Hematopoietic multipotent progenitor cell treated with erythropoietin and hydrocortisone succinate and interleukin-3 and kit ligand, for 15 days (in vitro differentiated cells): ENCODE results near the gene CACTIN.
"Not testable (repeated sequence)": the region's sequence is repeated elsewhere in the genome, so short reads cannot be mapped to it uniquely, and the experiment has no call there.

Experiments
- DNase-seq: peaks from one replicate; pipeline ENCODE4 v3.0.0-alpha.2; 2015; ENCODE audit warnings: low spot score

Gene CACTIN

DNA sequence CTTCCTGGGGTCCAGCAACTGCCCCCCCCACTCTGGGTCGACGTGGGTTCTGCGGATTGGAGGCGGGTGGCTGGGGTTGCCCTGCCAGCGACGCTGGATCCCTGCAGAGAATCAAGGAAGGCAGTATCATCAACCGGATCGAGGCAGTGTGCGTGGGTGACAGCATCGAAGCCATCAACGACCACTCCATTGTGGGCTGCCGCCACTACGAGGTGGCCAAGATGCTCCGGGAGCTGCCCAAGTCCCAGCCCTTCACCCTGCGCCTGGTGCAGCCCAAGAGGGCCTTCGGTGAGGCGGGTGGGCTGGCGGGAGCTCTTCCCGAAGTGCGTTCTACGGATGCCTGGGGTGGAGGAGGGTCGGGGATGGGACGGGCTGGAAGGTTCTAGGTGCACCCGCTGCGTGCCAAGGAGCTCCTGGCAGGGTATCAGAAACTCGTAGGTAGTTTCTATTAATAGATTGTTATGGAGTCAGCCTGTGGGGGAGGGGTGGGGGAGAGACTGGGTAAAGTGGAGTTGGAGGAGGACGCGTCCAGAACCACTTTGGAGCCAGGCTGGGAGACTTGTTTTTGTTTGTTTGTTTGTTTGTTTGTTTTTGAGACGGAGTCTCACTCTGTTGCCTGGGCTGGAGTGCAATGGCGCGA lies 39.8 kb downstream of the CACTIN start:
- no peak for DNase-seq

DNA sequence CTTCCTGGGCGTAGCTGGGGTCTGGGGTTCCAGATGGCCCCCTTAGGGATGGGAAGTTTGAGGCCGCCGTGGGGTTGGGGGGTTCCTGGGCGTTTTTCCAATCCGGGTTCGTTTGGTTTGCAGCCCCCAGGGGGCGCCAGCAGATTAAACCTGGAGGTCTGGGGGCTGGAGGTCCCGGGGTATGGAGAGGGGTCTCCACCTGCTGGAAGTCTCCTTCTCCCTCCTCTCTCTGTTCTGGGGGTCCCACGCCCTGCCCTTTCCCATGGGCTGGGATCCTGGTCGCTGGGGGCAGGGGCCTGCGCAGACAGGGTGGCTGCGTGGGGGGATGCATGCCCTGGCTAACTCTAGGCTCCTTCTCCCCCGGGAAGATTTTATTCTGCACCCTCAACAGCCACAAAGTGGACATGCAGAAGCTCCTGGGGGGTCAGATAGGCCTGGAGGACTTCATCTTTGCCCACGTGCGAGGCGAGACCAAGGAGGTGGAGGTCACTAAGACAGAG lies 40.4 kb downstream of the CACTIN start:
- DNase-seq: no peak

DNA sequence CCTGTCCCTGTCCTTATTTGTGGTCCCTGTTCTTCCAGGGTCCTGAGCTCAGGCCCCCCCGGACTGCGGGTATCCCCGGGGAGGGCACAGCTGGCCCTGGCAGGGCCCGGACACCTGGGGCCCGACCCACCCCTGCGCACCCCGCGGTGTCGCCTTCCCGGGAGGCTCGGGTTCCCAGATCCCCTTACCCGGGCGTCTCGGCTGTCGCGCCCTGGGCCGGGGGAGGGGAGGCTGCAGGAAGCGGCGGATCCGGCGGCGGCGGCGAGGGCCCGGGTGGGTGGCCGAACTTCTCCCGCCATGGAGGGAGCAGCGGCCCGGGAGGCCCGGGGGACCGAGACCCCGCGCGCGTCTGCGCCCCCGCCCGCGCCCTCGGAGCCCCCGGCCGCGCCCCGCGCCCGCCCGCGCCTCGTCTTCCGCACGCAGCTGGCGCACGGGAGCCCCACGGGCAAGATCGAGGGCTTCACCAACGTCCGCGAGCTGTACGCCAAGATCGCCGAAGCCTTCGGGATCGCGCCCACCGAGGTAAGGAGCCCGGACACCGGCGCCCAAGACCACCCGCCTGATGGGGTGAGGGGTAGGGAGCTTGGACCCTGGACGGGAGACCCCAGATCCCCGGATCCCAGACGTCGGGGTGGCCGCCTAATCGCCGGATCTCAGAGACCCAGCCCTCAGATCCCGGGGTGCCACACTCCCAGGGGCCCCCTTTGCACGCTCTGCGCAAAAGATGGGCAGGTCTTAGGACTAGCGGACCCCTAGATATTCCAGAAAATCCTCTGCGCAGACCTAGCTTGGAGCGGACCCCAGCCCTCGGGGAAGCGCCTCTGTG lies 41.1 kb downstream of the CACTIN start, which contains the start of gene GIPC3:
Gene GIPC3 (plus strand): TSS at position 178 of the 826 bp plus-strand sequence. CDS start 120 bp downstream, at position 298.
- DNase-seq: no peak

DNA sequence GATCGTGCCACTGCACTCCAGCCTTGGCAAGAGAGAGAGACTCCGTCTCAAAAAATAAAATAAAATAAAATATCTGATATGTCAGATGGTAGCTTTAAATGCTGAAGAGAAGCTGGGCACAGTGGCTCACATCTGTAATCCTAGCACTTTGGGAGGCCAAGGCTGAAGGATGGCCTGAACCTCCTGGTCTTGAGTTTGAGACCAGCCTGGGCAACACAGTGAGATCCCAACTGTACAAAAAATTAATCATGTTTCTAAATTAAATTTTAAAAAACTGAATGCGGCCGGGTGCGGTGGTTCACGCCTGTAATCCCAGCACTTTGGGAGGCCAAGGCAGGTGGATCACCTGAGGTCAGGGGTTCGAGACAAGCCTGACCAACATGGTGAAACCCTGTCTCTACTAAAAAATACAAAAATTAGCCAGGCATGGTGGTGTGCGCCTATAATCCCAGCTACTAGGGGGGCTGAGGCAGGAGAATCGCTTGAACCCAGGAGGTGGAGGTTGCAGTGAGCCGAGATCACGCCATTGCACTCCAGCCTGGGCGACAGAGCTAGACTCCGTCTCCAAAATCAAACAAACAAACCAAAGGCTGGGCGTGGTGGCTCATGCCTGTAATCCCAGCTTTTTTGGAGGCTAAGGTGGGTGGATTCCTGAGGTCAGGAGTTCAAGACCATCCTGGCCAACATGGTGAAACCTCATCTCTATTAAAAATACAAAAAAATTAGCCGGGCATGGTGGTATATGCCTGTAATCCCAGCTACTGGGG lies 42.4 kb downstream of the CACTIN start:
- not testable (repeated sequence) for DNase-seq

DNA sequence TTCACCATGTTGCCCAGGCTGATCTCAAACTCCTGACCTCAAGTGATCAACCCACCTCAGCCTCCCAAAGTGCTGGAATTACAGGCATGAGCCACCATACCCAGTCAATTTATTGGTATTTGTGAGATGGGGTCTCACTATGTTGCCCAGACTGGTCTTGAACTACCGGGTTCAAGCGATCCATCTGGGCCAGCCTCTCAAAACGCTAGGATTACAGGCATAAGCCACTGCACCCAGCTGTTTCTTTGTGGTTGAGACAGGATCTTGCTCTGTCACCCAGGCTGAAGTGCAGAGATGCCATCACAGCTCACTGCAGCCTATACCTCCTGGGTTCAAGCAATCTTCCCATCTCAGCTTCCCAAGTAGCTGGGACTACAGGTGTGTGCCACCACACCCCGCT lies 44.8 kb downstream of the CACTIN start:
- DNase-seq: not testable (repeated sequence)

DNA sequence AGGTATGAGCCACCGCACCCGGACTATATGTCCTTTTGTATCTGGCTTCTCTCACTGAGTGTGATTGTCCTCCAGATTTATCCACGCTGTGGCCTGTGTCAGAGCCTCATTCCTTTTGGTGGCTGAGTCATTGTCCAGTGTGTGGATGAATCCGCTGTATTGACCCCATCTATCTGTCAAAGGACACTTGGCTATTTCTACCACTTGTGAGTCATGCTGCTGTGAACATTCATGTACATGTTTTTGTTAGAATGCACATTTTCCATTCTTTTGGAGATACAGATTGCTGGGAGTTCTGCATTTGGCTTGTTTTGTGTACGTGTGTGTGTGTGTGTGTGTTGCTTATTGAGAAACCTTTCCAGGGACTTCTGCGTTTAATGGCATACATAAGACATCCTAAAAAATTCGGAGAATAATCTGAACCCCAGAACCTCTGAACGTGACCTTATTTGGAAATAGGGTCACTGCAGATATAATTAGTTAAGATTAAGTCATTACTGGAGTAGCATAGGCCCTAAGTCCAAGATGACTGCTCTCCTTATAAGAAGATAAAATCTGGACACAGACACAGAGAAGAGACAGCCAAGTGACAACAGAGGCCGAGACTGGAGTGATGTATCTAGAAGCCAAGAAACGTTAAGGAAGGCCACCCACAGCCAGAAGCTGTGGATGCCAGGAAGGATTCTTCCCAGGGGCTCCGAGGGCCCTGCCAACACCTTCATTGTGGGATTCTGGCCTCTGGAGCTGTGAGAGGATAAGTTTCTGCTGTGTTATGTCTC lies 46.2 kb downstream of the CACTIN start:
- DNase-seq: no peak

DNA sequence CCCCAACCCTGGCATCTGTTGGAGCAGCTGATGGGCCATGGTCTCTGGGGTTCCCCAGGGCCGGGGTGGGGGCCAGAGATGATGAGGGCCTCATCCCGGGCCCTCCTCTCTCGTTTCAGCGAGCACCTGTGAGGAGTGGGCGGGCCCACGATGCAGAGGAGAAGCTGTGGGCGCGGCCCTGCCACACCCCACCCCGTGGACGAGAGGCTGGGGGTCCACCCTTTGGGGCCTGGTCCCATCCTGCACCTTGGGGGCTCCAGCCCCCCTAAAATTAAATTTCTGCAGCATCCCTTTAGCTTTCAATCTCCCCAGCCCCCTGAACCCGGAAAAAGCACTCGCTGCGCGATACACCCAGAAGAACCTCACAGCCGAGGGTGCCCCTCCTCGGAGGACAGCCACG lies 48.2 kb downstream of the CACTIN start:
- DNase-seq: no peak

DNA sequence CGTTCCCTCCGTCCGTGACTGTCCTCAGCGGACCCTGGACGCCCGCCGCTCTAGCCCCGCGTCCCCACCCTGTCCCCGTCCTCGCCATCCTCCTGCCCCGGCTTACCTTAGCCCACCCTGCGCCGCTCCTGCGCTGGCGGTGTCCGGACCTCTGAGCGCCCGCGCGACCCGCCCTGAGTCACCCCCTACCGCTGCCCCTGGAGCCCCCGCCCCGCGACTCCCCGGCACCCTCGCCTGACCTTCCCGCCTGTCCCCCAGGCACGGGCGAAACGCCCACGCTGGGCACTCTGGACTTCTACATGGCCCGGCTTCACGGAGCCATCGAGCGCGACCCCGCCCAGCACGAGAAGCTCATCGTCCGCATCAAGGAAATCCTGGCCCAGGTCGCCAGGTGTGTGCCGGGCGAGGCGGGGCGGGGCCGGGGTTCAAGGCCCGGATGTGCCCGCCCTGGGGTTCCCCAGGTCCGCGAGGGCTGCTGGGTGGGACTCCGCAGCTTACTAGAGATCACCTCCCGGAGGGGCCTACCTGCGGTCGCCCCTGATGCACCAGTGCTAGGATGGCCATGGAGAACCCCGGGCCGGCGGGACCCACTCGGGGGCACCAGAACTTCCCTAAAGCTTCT lies 48.8 kb downstream of the CACTIN start:
- DNase-seq: no peak

DNA sequence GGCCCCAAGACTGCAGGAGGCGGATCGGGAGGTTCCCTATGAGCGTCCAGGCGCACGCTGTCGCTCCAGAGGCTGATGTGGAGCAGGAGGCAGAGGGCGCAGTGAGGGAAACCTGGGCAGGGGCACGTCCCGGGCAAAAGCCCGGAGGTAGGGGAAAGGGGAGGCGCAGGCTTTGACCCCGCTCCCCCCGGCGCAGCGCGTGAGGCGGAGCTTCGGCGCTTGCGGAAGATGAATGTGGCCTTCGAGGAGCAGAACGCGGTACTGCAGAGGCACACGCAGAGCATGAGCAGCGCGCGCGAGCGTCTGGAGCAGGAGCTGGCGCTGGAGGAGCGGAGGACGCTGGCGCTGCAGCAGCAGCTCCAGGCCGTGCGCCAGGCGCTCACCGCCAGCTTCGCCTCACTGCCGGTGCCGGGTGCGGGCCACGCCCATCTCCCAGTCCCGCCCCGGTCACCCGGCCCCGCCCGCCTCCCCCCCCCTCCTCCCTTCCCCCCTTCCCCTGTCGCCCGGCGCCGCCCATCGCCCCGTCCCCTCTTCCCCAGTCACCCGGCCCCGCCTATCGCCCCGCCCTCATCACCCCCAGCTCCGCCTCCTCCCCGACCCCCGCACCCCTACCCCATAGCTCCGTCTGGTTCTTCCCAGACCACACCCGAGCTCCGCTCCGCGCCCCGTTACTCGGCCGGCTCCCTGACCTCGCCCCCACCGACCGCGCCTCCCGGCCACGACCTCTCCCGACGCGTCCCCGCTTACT lies 49.7 kb downstream of the CACTIN start:
- peak; percentile 23 for DNase-seq

DNA sequence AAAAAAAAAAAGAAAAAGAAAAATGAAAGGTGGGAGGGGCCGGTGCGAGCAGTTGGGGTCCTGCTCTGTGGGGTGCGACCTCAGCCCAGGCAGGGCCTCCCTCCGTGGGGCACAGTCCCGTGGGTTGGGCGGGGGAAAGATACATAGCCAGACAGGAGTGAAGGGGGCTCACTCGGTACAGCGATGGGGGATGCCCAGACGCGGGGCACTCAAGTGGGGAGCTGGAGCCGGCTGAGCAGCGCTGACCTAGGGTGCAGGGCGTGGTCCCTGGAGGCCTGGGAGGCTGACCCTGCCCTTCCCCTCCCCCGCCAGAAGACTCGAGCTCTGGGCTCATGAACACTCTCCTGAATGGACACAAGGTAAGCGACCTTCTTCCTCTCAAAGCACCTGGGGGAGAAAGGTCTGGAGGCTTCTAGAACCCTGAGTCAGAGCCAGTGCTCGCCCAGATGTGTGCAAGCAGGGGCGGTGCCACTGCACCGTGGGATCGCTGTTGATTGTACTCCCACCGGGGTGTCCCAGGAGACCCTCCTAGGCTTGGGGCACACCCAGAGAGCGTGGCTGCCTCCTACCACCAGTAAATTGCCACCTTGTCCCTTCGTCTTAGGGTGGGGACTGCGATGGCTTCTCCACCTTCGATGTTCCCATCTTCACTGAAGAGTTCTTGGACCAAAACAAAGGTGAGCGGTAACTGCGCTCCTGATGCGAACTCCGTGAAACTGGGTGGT lies 50.5 kb downstream of the CACTIN start:
- no peak for DNase-seq

DNA sequence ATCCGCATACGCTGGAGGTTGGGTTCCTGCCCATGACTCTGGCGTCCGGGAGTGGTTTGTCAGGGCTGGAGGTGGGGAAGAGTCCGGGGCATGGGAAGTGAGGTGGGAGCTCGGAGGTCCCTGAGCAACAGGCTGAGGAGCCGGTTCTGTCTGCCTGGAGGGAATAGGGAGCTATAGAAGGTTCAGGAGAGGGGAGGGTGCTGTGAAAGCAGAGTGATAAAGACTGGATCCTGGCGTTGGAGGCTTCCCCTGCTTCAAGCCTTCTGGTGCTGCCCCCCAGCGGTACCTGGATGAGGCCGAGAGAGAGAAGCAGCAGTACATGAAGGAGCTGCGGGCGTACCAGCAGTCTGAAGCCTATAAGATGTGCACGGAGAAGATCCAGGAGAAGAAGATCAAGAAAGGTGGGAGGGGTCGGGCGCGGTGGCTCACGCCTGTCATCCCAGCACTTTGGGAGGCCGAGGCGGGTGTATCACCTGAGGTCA lies 51.3 kb downstream of the CACTIN start:
- peak; percentile 53 for DNase-seq

DNA sequence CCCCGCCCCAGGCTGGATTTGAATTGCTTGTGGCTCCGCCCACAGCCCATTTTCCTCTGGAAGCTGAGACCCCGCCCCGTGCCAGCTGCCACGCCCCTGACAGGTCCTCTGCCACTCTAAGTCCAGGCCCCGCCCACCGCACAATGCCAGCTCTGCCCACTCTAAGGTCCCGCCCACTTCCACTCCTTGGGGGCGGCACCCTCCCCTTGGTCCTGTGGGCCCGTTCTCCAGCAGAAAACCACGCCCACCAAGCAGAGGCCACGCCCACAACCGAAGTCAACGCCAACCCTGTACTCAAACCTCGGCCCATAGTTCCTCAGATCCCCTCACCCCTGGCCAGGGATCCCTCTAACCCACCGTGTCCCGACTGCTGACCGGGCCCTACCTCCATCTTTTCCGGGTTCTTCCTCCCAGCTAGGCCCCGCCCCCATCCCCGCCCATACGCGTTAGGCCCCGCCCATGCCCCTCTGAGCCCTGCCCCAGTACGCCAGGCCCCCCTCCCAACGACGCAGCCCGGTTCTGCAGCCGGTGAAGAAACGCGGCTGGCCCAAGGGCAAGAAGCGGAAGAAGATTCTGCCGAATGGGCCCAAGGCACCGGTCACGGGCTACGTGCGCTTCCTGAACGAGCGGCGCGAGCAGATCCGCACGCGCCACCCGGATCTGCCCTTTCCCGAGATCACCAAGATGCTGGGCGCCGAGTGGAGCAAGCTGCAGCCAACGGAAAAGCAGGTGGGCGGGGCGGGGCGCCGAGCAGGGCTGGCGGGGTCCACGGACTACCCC lies 52.5 kb downstream of the CACTIN start:
- DNase-seq: peak; percentile 95

DNA sequence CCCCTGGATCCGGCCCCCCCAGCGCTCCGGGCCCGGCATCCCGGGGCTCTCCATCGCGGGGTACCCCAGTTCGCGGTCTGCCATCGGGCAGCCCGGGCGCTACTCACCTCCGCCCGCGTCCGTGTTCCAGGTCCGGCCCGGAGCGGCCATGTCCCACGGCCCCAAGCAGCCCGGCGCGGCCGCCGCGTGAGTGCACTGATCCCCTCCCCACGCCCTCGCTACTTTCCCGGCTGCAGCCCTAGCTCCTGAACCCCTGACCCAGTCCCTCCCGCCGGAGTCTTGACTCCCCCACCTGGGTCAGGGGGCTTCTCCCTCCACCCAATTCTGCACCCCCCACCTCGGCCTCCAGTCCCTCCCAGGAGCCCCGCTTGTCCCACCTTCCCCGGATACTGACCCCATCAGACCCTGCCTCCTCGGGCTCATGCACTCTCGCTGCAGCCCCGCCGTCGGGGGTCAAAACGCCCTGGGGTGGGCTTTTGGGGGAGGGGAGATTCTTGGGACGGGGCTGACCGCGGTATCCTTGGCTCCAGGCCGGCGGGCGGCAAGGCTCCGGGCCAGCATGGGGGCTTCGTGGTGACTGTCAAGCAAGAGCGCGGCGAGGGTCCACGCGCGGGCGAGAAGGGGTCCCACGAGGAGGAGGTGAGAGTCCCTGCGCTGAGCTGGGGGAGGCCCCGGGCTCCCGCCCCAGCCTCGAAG lies 53.3 kb downstream of the CACTIN start:
- no peak for DNase-seq

DNA sequence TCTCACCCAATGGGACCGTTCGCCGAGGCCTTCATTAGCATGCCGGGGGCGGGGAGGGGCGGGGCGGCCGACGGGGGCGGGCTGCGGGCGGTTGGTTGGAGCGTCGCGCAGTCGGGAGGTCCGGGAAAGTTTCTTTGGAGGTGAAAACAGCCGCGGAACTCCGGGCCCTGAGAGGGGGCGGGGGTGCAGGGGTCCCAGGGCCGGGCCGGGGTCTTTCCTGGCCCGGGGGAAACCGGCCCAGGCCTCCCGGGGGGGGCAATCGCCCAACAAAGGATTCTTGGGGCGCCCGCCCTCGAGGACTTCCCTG lies 53.8 kb downstream of the CACTIN start, which contains the start of gene HMG20B:
Gene HMG20B (plus strand): TSS at position 90 of the 307 bp plus-strand sequence. CDS start 366 bp downstream, outside the sequence.
- no peak for DNase-seq

DNA sequence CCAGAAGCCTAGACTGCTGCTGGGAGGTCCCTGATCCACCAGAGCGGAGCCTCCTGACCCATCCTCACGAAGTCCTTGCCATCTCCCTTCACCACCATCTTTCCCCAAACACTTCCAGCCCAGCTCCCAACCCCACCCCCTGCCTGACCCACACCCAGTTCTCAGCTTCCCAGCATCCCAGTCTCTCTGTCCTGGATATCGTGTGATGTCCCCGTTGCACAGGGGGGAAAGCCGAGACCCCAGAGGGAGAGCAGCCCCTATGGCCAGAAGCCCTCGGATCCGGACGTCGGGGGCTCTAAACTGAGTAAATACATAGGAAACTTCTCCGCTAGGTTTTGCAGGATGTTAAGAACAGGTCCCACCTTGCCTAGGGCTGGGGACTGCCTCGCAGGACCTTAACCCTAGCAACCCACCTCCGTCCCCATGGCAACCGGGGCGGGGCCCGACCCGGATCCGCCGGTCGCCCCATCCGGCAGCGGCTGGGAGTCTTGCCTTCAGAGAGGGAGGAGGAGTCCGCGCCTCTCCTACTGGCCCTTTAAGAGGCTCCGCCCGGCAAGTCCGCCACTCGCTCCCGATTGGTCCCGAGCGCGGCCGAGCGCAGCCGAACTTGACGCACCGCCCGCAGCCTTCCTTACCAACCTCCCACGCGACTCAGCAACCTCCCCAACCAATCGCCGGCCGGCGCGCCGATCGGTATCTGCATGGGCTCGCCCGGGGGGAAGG lies 54.3 kb downstream of the CACTIN start:
- DNase-seq: peak; percentile 99

DNA sequence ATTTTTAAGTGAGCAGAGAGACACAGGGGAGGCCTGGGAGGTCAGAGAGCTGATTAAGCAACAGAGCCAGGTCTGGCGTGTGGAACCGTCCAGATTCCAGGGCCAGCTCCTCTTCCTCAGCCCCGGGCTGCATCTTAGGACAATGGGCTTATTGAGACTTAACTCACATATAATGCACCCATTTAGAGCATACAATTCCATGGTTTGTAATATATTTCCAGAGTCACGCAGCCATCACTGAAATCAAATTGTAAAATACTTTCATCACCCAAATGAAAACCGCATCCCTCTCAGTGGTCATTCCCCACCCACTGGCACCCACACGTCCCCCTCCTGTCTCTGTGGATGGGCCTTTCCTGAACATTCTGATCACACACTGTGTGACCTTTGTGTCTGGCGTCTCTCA lies 56.0 kb downstream of the CACTIN start:
- no peak for DNase-seq

DNA sequence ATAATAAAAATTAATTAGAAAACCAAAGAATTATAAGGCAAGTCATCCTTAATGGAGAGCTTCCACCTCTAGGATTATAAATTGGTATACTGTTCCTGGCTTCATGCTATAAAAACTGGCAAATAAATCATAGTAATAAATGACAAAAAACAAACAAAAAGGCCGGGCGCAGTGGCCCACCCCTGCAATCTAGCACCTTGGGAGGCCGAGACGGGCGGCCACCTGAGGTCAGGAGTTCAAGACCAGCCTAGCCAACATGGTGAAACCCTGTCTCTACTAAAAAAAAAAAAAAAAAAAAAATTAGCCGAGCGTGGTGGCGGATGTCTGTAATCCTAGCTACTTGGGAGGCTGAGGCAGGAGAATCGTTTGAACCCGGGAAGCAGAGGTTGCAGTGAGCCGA lies 56.5 kb downstream of the CACTIN start:
- not testable (repeated sequence) for DNase-seq

DNA sequence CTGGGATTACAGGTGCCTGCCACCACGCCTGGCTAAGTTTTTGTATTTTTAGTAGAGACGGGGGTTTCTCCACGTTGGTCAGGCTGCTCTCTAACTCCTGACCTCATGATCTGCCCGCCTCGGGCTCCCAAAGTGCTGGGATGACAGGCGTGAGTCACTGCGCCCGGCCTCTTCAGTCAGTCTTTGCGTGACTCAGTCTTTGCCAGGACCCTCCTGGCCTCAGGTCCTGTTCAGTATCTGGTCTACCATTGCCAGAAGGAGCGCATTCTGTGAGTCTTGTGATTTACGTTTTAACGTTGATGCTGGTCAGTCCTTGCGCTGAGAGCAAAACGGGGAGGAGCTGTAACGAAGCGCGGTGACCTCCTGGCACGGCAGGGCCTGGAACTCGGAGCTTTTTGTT lies 61.5 kb downstream of the CACTIN start:
- DNase-seq: no peak
